GM18951 (cell line): ENCODE data around the gene NECTIN2.

Experiments used
- POLR2A ChIP-seq: IDR thresholded peaks from 4 replicates; pipeline ENCODE4 v1.6.1; 2011; ENCODE audit warnings: mild to moderate bottlenecking; ENCODE audit not compliant: insufficient read length, insufficient read depth; ENCODE audit errors: extremely low read depth
- in situ Hi-C: fragments of 300-500 bp; cut with MboI; formaldehyde crosslinking; loops from one replicate; pipeline ENCODE4 v1.12.0; 2022; ENCODE audit warnings: low sequenced_read_pairs, mixed read lengths, inconsistent platforms; ENCODE audit not compliant: unreplicated experiment

The NECTIN2 gene

GRCh38 chr19:44810234-44811121 lies 35.6 kb upstream of the NECTIN2 start:
- in situ Hi-C loops = no loop called here
- TF ChIP-seq POLR2A = no peak

- in situ Hi-C loops = no loop called here
- TF ChIP-seq POLR2A = no peak
Measured at GRCh38 chr19:44811122-44811419, 35.0 kb upstream of the NECTIN2 start.

- in situ Hi-C loops = no loop called here
- no peak for TF ChIP-seq POLR2A
Measured at GRCh38 chr19:44812142-44812718, 33.9 kb upstream of the NECTIN2 start.

- TF ChIP-seq POLR2A = no peak
- in situ Hi-C loops = no loop called here
Measured at GRCh38 chr19:44813070-44813840, 32.8 kb upstream of the NECTIN2 start.

- in situ Hi-C loops = no loop called here
- TF ChIP-seq POLR2A = no peak
Measured at GRCh38 chr19:44813841-44814470, 32.1 kb upstream of the NECTIN2 start.

- TF ChIP-seq POLR2A = no peak
- in situ Hi-C loops = no loop called here
Measured at GRCh38 chr19:44814517-44814916, 31.6 kb upstream of the NECTIN2 start.

- in situ Hi-C loops = no loop called here
- TF ChIP-seq POLR2A = no peak
Measured at GRCh38 chr19:44816301-44816700, 29.8 kb upstream of the NECTIN2 start.

- no peak for TF ChIP-seq POLR2A
- in situ Hi-C loops = no loop called here
Measured at GRCh38 chr19:44817725-44818465, 28.2 kb upstream of the NECTIN2 start.

GRCh38 chr19:44818466-44819031 lies 27.5 kb upstream of the NECTIN2 start:
- in situ Hi-C loops = no loop called here
- no peak for TF ChIP-seq POLR2A

- in situ Hi-C loops = no loop called here
- TF ChIP-seq POLR2A = no peak
Measured at GRCh38 chr19:44819246-44819832, 26.8 kb upstream of the NECTIN2 start.

GRCh38 chr19:44820648-44821609 lies 25.2 kb upstream of the NECTIN2 start:
- in situ Hi-C loops = no loop called here
- no peak for TF ChIP-seq POLR2A
